Liver (tissue), 3 donors: ENCODE data around the gene CBFA2T2.

Source experiments
- CTCF ChIP-seq: fragments of 150-350 bp; IDR thresholded peaks from 2 replicates; pipeline ENCODE4 v1.5.1; 2017; ENCODE audit warnings: improper control_type of control experiment, low read depth, low read length; ENCODE audit not compliant: missing input control
- EGR1 ChIP-seq, 2 donors: IDR thresholded peaks; 2 replicates each; pipeline ENCODE4 v1.6.1; 2016 to 2018; ENCODE audit warnings: antibody characterized with exemption in 2 of 2, low read depth in 2 of 2
- ZBTB33 ChIP-seq: IDR thresholded peaks from 2 replicates; pipeline ENCODE4 v1.6.1; 2016; ENCODE audit warnings: antibody characterized with exemption
- donor health status: healthy.
- donor health status: healthy.

GRCh38 chr20:33640287-33640686, 150.4 kb downstream of the CBFA2T2 start:
- TF ChIP-seq ZBTB33 = no peak
- no peak for TF ChIP-seq CTCF
- no peak for TF ChIP-seq EGR1 (IDR thresholded peaks at IDR 0.05; ENCODE audit: low read depth in 2 of 2)
